Testis (tissue), 3 donors: Measurements from ENCODE around the gene CYP4B1. TPM values are rescaled to one million over a fixed set of nuclear protein-coding genes. Genes with fewer than 3 reads are reported as not detected.

Experiments used
- DNase-seq: peaks from one replicate; pipeline ENCODE4 v3.0.0-alpha.2; 2019
- H3K27ac ChIP-seq, 2 donors: fragments of 200-600 bp; sonication (generic); one replicate each; pipeline ENCODE4 v1.5.1; 2019
- H3K27me3 ChIP-seq: fragments of 200-600 bp; sonication (generic); one replicate; pipeline ENCODE4 v1.5.1; 2019
- H3K36me3 ChIP-seq: fragments of 200-600 bp; sonication (generic); one replicate; pipeline ENCODE4 v1.5.1; 2017; ENCODE audit warnings: low read depth; ENCODE audit errors: missing control alignments
- H3K4me1 ChIP-seq: fragments of 200-600 bp; sonication (generic); one replicate; pipeline ENCODE4 v1.5.1; 2019
- H3K4me3 ChIP-seq, 2 donors: fragments of 200-600 bp; sonication (generic); one replicate each; pipeline ENCODE4 v1.5.1; 2017 to 2019
- H3K9me3 ChIP-seq: fragments of 200-600 bp; sonication (generic); one replicate; pipeline ENCODE4 v1.5.1; 2017
- CTCF ChIP-seq, 3 experiments: fragments of 450-650 bp in 2 of 3; fragments of 200-600 bp in 1 of 3; sonication (generic) in 1 of 3; IDR thresholded peaks; one replicate each; pipeline ENCODE4 v1.5.1; 2016 to 2019; ENCODE audit warnings: antibody characterized with exemption in 3 of 3, mild to moderate bottlenecking in 2 of 3, moderate library complexity in 1 of 3
- POLR2A ChIP-seq: fragments of 450-650 bp; IDR thresholded peaks from one replicate; pipeline ENCODE4 v1.6.1; 2017; ENCODE audit warnings: antibody characterized with exemption, mild to moderate bottlenecking, moderate library complexity
- WGBS, 2 donors: methylation state at CpG; one replicate each; pipeline ENCODE4 v1.1.5; 2018; 5-methylcytosine and 5-hydroxymethylcytosine counted together
- intact Hi-C: fragments of 100-400 bp; cut with DNase I; formaldehyde crosslinking; loops from one replicate; pipeline ENCODE4 v1.15.1; 2023; ENCODE audit warnings: low total_unique reads
- polyA plus RNA-seq: library from polyadenylated mRNA; stranded (reverse); fragments of 350-450 nt; fragmentation: Illumina TruSeq; extraction: RNeasy Lipid Tissue Mini Kit (QIAGEN cat#74804); gene quantifications from one replicate; pipeline ENCODE4 v1.2.3, GENCODE V29; 2014; ENCODE audit warnings: low read depth, low replicate concordance; ENCODE audit not compliant: insufficient read depth
- total RNA-seq, 2 donors: library from RNA; depleted of rRNA; stranded (reverse); fragments of >200 nt; gene quantifications; one replicate each; pipeline ENCODE4 v1.2.3, GENCODE V29; 2016

The CYP4B1 gene
- total and polyA plus RNA-seq, 3 donors from 2014 or later, result 2.1 to 6.1 (median 4.3) TPM

- H3K4me3 ChIP-seq, result no peak overlapping the region
- no peaks in the 10 kb centered on the region for H3K36me3 ChIP-seq
- intact Hi-C loops, result no loop called here
- WGBS, 2 donors, result 82 to 91% methylated on average over 5 of the region's 5 CpGs
- no peak overlapping the region for H3K27ac ChIP-seq
- no peaks in the 10 kb centered on the region for H3K9me3 ChIP-seq
- no peaks in the 10 kb centered on the region for H3K4me1 ChIP-seq
- TF ChIP-seq CTCF (IDR thresholded peaks at IDR 0.05), result no peak
- TF ChIP-seq POLR2A, result no peak
- DNase-seq, result no peak
- no peaks in the 10 kb centered on the region for H3K27me3 ChIP-seq
These were observed 18.1 kb downstream of the CYP4B1 start for GRCh38 chr1:46816930-46817329.

GRCh38 chr1:46817814-46818213, 19.0 kb downstream of the CYP4B1 start:
- intact Hi-C loops, result no loop called here
- 83 to 95% methylated on average over 5 to 6 of the region's 6 CpGs for WGBS, 2 donors
- no peak overlapping the region for H3K4me3 ChIP-seq
- H3K4me1 ChIP-seq, result no peaks in the 10 kb centered on the region
- H3K27me3 ChIP-seq, result no peaks in the 10 kb centered on the region
- H3K9me3 ChIP-seq, result no peaks in the 10 kb centered on the region
- H3K27ac ChIP-seq, result no peak overlapping the region
- TF ChIP-seq CTCF (IDR thresholded peaks at IDR 0.05) (no peak), POLR2A (no peak)
- H3K36me3 ChIP-seq, result no peaks in the 10 kb centered on the region
- DNase-seq, result no peak

GRCh38 chr1:46818591-46818990, 19.7 kb downstream of the CYP4B1 start:
- no peak for DNase-seq
- Histone ChIP-seq H3K9me3 (no peaks in the 10 kb centered on the region), H3K4me3 (no peak overlapping the region), H3K4me1 (no peaks in the 10 kb centered on the region), H3K27me3 (no peaks in the 10 kb centered on the region), H3K36me3 (no peaks in the 10 kb centered on the region), H3K27ac (no peak overlapping the region)
- TF ChIP-seq CTCF (IDR thresholded peaks at IDR 0.05) (no peak), POLR2A (no peak)
- intact Hi-C loops, result no loop called here
- 83 to 92% methylated on average over 2 to 5 of the region's 5 CpGs for WGBS, 2 donors

- Histone ChIP-seq H3K9me3 (no peaks in the 10 kb centered on the region), H3K27ac (no peak overlapping the region), H3K27me3 (no peaks in the 10 kb centered on the region), H3K4me3 (no peak overlapping the region), H3K36me3 (no peaks in the 10 kb centered on the region), H3K4me1 (no peaks in the 10 kb centered on the region)
- intact Hi-C loops, result no loop called here
- no peak for DNase-seq
- WGBS, 2 donors, result 64 to 100% methylated on average over 1 of the region's 1 CpG
- no peak for TF ChIP-seq POLR2A
- no peak for TF ChIP-seq CTCF (IDR thresholded peaks at IDR 0.05)
These were observed 20.5 kb downstream of the CYP4B1 start for GRCh38 chr1:46819335-46819734.

GRCh38 chr1:46820076-46820475, 21.2 kb downstream of the CYP4B1 start:
- WGBS, 2 donors, result 64 to 68% methylated on average over 4 of the region's 4 CpGs
- H3K27ac ChIP-seq, result no peak overlapping the region
- H3K27me3 ChIP-seq, result no peaks in the 10 kb centered on the region
- TF ChIP-seq CTCF (IDR thresholded peaks at IDR 0.05), result no peak
- no peak for TF ChIP-seq POLR2A
- H3K4me1 ChIP-seq, result no peaks in the 10 kb centered on the region
- DNase-seq, result no peak
- intact Hi-C loops, result no loop called here
- H3K36me3 ChIP-seq, result no peaks in the 10 kb centered on the region
- no peak overlapping the region for H3K4me3 ChIP-seq
- H3K9me3 ChIP-seq, result no peaks in the 10 kb centered on the region
